RWPE2 (cell line): ENCODE data around the gene CYP26B1.
"Not testable (repeated sequence)": the region's sequence is repeated elsewhere in the genome, so short reads cannot be mapped to it uniquely, and the experiment has no call there.

Experiments
- ATAC-seq: fragments of 200-7000 bp; cut with Tn5 transposase; 3 replicates; pipeline ENCODE4 v1.9.1; 2021; ENCODE audit warnings: low read depth
- DNase-seq: peaks from one replicate; pipeline ENCODE4 v3.0.0-alpha.2; 2020; ENCODE audit warnings: low spot score
- H3K27ac ChIP-seq: fragments of 450-650 bp; 2 replicates; pipeline ENCODE4 v1.5.1; 2017; ENCODE audit warnings: mild to moderate bottlenecking; ENCODE audit not compliant: poor library complexity, severe bottlenecking
- H3K27me3 ChIP-seq: fragments of 250-450 bp; sonication (Bioruptor Pico); 2 replicates; pipeline ENCODE4 v1.5.1; 2021; ENCODE audit warnings: mild to moderate bottlenecking, moderate library complexity; ENCODE audit not compliant: insufficient read depth, poor library complexity, severe bottlenecking
- H3K36me3 ChIP-seq: fragments of 250-450 bp; sonication (Bioruptor Pico); 2 replicates; pipeline ENCODE4 v1.5.1; 2020; ENCODE audit warnings: low read depth, mild to moderate bottlenecking, moderate library complexity
- H3K4me1 ChIP-seq: fragments of 250-450 bp; sonication (Bioruptor Pico); 2 replicates; pipeline ENCODE4 v1.5.1; 2021; ENCODE audit warnings: mild to moderate bottlenecking, moderate library complexity; ENCODE audit not compliant: insufficient read depth, poor library complexity, severe bottlenecking
- H3K4me3 ChIP-seq: fragments of 250-450 bp; sonication (Bioruptor Pico); 2 replicates; pipeline ENCODE4 v1.5.1; 2021; ENCODE audit warnings: mild to moderate bottlenecking, moderate library complexity; ENCODE audit not compliant: severe bottlenecking
- H3K9me3 ChIP-seq: fragments of 250-450 bp; sonication (Bioruptor Pico); 2 replicates; pipeline ENCODE4 v1.5.1; 2021; ENCODE audit warnings: mild to moderate bottlenecking, moderate library complexity; ENCODE audit not compliant: severe bottlenecking
- CTCF ChIP-seq: fragments of 450-650 bp; IDR thresholded peaks from one replicate; pipeline ENCODE4 v1.5.1; 2017; ENCODE audit warnings: mild to moderate bottlenecking, moderate library complexity; ENCODE audit not compliant: poor library complexity, severe bottlenecking

Gene CYP26B1

GRCh38 chr2:72089537-72089936 is 58.1 kb downstream of the CYP26B1 start:
- no peak for TF ChIP-seq CTCF
- ATAC-seq = no peak

GRCh38 chr2:72089028-72089427 is 58.6 kb downstream of the CYP26B1 start:
- Histone ChIP-seq H3K27me3 (no peaks in the 10 kb centered on the region), H3K9me3 (no peaks in the 10 kb centered on the region), H3K4me3 (no peak overlapping the region), H3K27ac (no peak overlapping the region), H3K4me1 (peaks cover 10% of the 10 kb centered on the region), H3K36me3 (no peaks in the 10 kb centered on the region)
- DNase-seq (no peak), ATAC-seq (no peak)
- no peak for TF ChIP-seq CTCF

More at GRCh38 chr2:72089537-72089936, 58.1 kb downstream of the CYP26B1 start:
- Histone ChIP-seq H3K27ac (no peak overlapping the region), H3K36me3 (no peaks in the 10 kb centered on the region), H3K4me3 (no peak overlapping the region), H3K9me3 (no peaks in the 10 kb centered on the region), H3K27me3 (no peaks in the 10 kb centered on the region), H3K4me1 (peaks cover 10% of the 10 kb centered on the region)
- no peak for DNase-seq

GRCh38 chr2:72086871-72087633 is 60.6 kb downstream of the CYP26B1 start:
- not testable (repeated sequence) for ATAC-seq, H3K27me3 ChIP-seq, H3K27ac ChIP-seq, H3K4me1 ChIP-seq, DNase-seq, H3K9me3 ChIP-seq, H3K4me3 ChIP-seq, H3K36me3 ChIP-seq

- Histone ChIP-seq H3K9me3 (no peaks in the 10 kb centered on the region), H3K27me3 (no peaks in the 10 kb centered on the region), H3K36me3 (no peaks in the 10 kb centered on the region), H3K4me3 (no peak overlapping the region), H3K4me1 (no peaks in the 10 kb centered on the region), H3K27ac (no peak overlapping the region)
- TF ChIP-seq CTCF = no peak
- ATAC-seq = no peak
- DNase-seq = no peak
These were observed 62.1 kb downstream of the CYP26B1 start for GRCh38 chr2:72085513-72085912.

GRCh38 chr2:72085036-72085435 is 62.6 kb downstream of the CYP26B1 start:
- H3K27ac ChIP-seq = no peak overlapping the region
- H3K27me3 ChIP-seq = no peaks in the 10 kb centered on the region
- no peaks in the 10 kb centered on the region for H3K9me3 ChIP-seq
- DNase-seq = no peak
- no peaks in the 10 kb centered on the region for H3K36me3 ChIP-seq
- H3K4me1 ChIP-seq = no peaks in the 10 kb centered on the region
- no peak overlapping the region for H3K4me3 ChIP-seq
- no peak for ATAC-seq
- no peak for TF ChIP-seq CTCF
